Upper lobe of left lung (tissue), 6 donors: ENCODE data around the gene GNA12. TPM values are rescaled to one million over a fixed set of nuclear protein-coding genes. Genes with fewer than 3 reads are reported as not detected.

Experiments used
- ATAC-seq, 2 donors: fragments of 200-7000 bp; cut with Tn5 transposase; one replicate each; pipeline ENCODE4 v1.9.1; 2022; ENCODE audit warnings: mild to moderate bottlenecking in 2 of 2, moderate library complexity in 2 of 2; ENCODE audit not compliant: low FRiP score in 2 of 2
- DNase-seq, 2 donors: peaks; one replicate each; pipeline ENCODE4 v3.0.0-alpha.2; 2019 to 2020
- H3K27ac ChIP-seq, 4 donors: fragments of 200-600 bp; sonication (generic); one replicate each; pipeline ENCODE4 v1.5.1; 2016 to 2019
- H3K27me3 ChIP-seq, 4 donors: fragments of 200-600 bp; sonication (generic); one replicate each; pipeline ENCODE4 v1.5.1; 2017 to 2019
- H3K36me3 ChIP-seq, 4 donors: fragments of 200-600 bp; sonication (generic); one replicate each; pipeline ENCODE4 v1.5.1; 2016 to 2019
- H3K4me1 ChIP-seq, 4 donors: fragments of 200-600 bp; sonication (generic); one replicate each; pipeline ENCODE4 v1.5.1; 2018 to 2019
- H3K4me3 ChIP-seq, 4 donors: fragments of 200-600 bp; sonication (generic); one replicate each; pipeline ENCODE4 v1.5.1; 2017 to 2019; ENCODE audit warnings: mild to moderate bottlenecking in 2 of 4, moderate library complexity in 1 of 4
- H3K9me3 ChIP-seq, 4 donors: fragments of 200-600 bp; sonication (generic); one replicate each; pipeline ENCODE4 v1.5.1; 2018 to 2019
- CTCF ChIP-seq, 6 experiments: fragments of 450-650 bp in 4 of 6; fragments of 200-600 bp in 2 of 6; sonication (generic) in 2 of 6; IDR thresholded peaks; one replicate each; pipeline ENCODE4 v1.5.1; 2016 to 2019; ENCODE audit warnings: antibody characterized with exemption in 6 of 6
- EP300 ChIP-seq, 4 donors: sonication (generic); formaldehyde crosslinking; IDR thresholded peaks; one replicate each; pipeline ENCODE4 v1.5.1; 2017; ENCODE audit warnings: antibody characterized with exemption in 4 of 4, control low read depth in 2 of 4
- POLR2A ChIP-seq, 4 donors: fragments of 450-650 bp; IDR thresholded peaks; one replicate each; pipeline ENCODE4 v1.5.1; 2016 to 2017; ENCODE audit warnings: antibody characterized with exemption in 4 of 4, mild to moderate bottlenecking in 2 of 4
- POLR2AphosphoS5 ChIP-seq, 2 donors: sonication (generic); formaldehyde crosslinking; IDR thresholded peaks; one replicate each; pipeline ENCODE4 v1.5.1; 2017; ENCODE audit warnings: antibody characterized with exemption in 2 of 2
- WGBS, 2 donors: methylation state at CpG; one replicate each; pipeline ENCODE4 v1.1.5; 2017 to 2018; 5-methylcytosine and 5-hydroxymethylcytosine counted together
- total RNA-seq, 6 donors: library from RNA; depleted of rRNA in 4 of 6; stranded (reverse); fragments of >200 nt in 4 of 6; gene quantifications; one replicate each; pipeline versions ENCODE4 v1.1.0 to v1.2.1, GENCODE V29; 2016 to 2021
- donor health status: DM: no; HTN: no; CAD: no; lungs with moderate emphysema.
- donor health status: DM: no; HTN: yes; CAD: no; lungs with severe emphysema.

GNA12 gene
- total RNA-seq, 6 donors from 2014 or later, result 24.0 to 52.3 (median 35.7) TPM

- peak overlapping the region; percentile 76 to 95 (median 88) for H3K27ac ChIP-seq
- whole genome bisulfite sequencing, 2 donors, result 88 to 90% methylated on average over 12 of the region's 12 CpGs
- no peaks in the 10 kb centered on the region for H3K9me3 ChIP-seq
- H3K4me3 ChIP-seq, result peak overlapping the region in 1 of 4 donors; percentile 15
- H3K4me1 ChIP-seq, result peaks cover 18 to 28% (median 24%) of the 10 kb centered on the region in 4 donors
- TF ChIP-seq CTCF (IDR thresholded peaks at IDR 0.05) (no peak), POLR2AphosphoS5 (IDR thresholded peaks at IDR 0.05) (no peak), POLR2A (IDR thresholded peaks at IDR 0.05) (no peak), EP300 (IDR thresholded peaks at IDR 0.05) (no peak)
- ATAC-seq (no peak), DNase-seq (no peak)
- no peaks in the 10 kb centered on the region for H3K27me3 ChIP-seq
- H3K36me3 ChIP-seq, result no peaks in the 10 kb centered on the region
These were observed 20.3 kb upstream of the GNA12 start for GRCh38 chr7:2864204-2864985.

- peak; percentile 82 to 85 for DNase-seq
- 22 to 24% methylated on average over 17 to 18 of the region's 18 CpGs for WGBS, 2 donors
These were observed 19.5 kb upstream of the GNA12 start for GRCh38 chr7:2863461-2864066.

GRCh38 chr7:2862831-2863361, 18.8 kb upstream of the GNA12 start:
- no peaks in the 10 kb centered on the region for H3K9me3 ChIP-seq
- WGBS, 2 donors, result 72 to 85% methylated on average over 22 of the region's 22 CpGs
- peak overlapping the region; percentile 76 to 95 (median 88) for H3K27ac ChIP-seq
- no peaks in the 10 kb centered on the region for H3K27me3 ChIP-seq
- peaks cover 18 to 28% (median 24%) of the 10 kb centered on the region in 4 donors for H3K4me1 ChIP-seq
- DNase-seq (no peak), ATAC-seq (peak in 1 of 2 donors; percentile 1)
- no peaks in the 10 kb centered on the region for H3K36me3 ChIP-seq
- TF ChIP-seq CTCF (IDR thresholded peaks at IDR 0.05) (no peak), POLR2A (IDR thresholded peaks at IDR 0.05) (no peak), POLR2AphosphoS5 (IDR thresholded peaks at IDR 0.05) (no peak), EP300 (IDR thresholded peaks at IDR 0.05) (no peak)
- H3K4me3 ChIP-seq, result peak overlapping the region in 2 of 4 donors; percentile 1 to 15

More at GRCh38 chr7:2863461-2864066, 19.5 kb upstream of the GNA12 start:
- Histone ChIP-seq H3K4me1 (peaks cover 18 to 28% (median 24%) of the 10 kb centered on the region in 4 donors), H3K27ac (peak overlapping the region; percentile 76 to 95 (median 88)), H3K27me3 (no peaks in the 10 kb centered on the region), H3K36me3 (no peaks in the 10 kb centered on the region), H3K4me3 (peak overlapping the region in 2 of 4 donors; percentile 1 to 15), H3K9me3 (no peaks in the 10 kb centered on the region)
- ATAC-seq, result peak; percentile 93 to 96
- TF ChIP-seq POLR2A (IDR thresholded peaks at IDR 0.05) (peak in 2 of 4 donors; percentile 18 to 81), POLR2AphosphoS5 (IDR thresholded peaks at IDR 0.05) (peak; percentile 83 to 92), EP300 (IDR thresholded peaks at IDR 0.05) (peak in 2 of 4 donors; percentile 32 to 41), CTCF (IDR thresholded peaks at IDR 0.05) (peak in 1 of 6 experiments; percentile 22)

GRCh38 chr7:2861509-2861908, 17.4 kb upstream of the GNA12 start:
- no peak for ATAC-seq
- Histone ChIP-seq H3K27me3 (no peaks in the 10 kb centered on the region), H3K36me3 (no peaks in the 10 kb centered on the region), H3K9me3 (no peaks in the 10 kb centered on the region), H3K4me3 (no peak overlapping the region), H3K27ac (no peak overlapping the region), H3K4me1 (peaks cover 18 to 28% (median 24%) of the 10 kb centered on the region in 4 donors)
- no peak for DNase-seq
- TF ChIP-seq POLR2AphosphoS5 (IDR thresholded peaks at IDR 0.05) (no peak), CTCF (IDR thresholded peaks at IDR 0.05) (no peak), POLR2A (IDR thresholded peaks at IDR 0.05) (no peak), EP300 (IDR thresholded peaks at IDR 0.05) (no peak)
- WGBS, 2 donors, result 93 to 96% methylated on average over 4 of the region's 4 CpGs
